DMS79 (cell line): ENCODE results near the gene CDK17.

Experiments used
- DNase-seq: peaks from one replicate; lab custom pipeline; 2025; lab: John Stamatoyannopoulos, UW

The CDK17 gene

GRCh38 chr12:96237465-96238077 is 162.7 kb downstream of the CDK17 start:
- DNase-seq, result no peak

DNA sequence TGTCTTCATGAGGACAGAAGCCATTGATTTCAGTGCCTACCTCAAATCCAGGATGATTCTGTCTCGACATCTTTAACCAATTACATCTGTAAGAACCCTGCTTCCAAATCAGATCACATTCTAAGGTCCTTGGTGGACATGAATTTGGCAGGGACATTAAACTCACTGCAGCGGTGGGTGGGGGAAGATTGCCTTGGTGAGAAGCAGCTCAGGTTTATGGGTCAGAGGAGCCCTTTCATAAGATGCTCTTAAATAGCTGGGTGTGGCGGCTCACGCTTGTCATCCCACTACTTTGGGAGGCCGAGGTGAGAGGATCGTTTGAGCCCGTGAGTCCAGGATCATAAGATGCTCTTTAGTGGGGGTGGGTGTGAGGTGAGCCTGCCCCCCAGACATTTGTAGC is 163.2 kb downstream of the CDK17 start:
- no peak for DNase-seq

- DNase-seq, result no peak
Observed at GRCh38 chr12:96236221-96236822, 163.9 kb downstream of the CDK17 start.

DNA sequence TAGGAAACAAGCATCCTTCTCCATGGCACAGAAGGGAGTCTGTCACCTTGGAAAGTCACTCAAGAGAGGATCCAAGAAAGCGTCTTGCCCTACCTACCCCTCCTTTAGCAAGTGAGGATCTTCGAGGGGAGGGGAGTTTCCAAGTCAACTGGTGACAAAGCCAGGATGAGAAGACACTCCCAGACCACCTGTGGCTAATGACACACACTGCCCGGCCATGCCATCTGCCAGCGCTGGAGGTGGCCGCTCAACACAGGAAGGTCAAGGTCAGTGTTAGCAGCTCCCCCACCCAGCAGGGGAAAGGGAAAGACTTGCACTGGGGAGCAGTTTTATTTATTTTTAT is 164.8 kb downstream of the CDK17 start:
- no peak for DNase-seq

GRCh38 chr12:96234591-96235483 is 165.4 kb downstream of the CDK17 start:
- DNase-seq, result no peak

GRCh38 chr12:96233939-96234461 is 166.2 kb downstream of the CDK17 start:
- no peak for DNase-seq

DNA sequence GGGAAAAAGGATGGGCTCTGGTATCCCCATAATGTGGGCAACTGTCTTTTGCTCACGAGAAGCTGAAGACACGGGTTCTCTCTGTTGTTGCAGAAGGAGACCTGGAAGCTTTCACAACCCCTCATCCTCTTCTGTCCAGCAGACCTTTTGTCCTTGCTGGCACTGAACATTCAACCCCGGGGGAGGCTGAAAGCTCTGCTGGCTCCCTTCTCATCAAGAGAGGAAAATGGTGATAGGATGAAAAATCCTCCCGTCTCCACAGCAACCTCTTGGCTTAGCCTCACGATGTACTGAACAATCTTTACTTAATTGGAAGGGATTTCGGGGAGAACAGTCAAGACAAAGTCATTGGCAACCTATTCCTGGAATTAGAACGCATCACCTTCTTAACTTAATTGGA is 167.1 kb downstream of the CDK17 start:
- DNase-seq, result no peak

DNA sequence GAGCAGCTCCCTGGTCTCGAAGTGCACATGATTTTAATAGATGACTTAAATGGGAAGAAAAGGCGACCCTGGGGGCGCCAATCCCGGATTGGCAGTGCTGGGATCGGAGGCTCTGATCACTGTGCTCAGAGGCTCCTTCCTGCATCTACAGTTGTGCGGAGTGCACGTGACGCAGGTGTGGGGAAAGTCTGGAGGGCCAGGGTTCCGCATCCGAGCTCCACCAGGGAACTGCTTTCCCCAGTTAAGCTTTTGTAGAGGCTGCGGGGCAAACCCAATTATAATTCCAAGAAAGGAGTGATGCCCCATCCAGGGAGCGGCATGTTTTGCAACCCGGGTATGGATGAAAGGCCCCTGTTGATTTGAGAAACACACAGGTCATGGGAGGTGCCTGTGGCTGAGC is 169.6 kb downstream of the CDK17 start:
- DNase-seq, result no peak

GRCh38 chr12:96228566-96229248 is 171.5 kb downstream of the CDK17 start:
- DNase-seq, result no peak
